Embryonic facial prominence (tissue), 1 donor: ENCODE data around the gene SNX17.
"Not testable (repeated sequence)": the region's sequence is repeated elsewhere in the genome, so short reads cannot be mapped to it uniquely, and the experiment has no call there.

Experiments used
- DNase-seq: peaks from one replicate; pipeline ENCODE4 v3.0.0-alpha.2; 2016; ENCODE audit errors: extremely low spot score

SNX17 gene, protein sequence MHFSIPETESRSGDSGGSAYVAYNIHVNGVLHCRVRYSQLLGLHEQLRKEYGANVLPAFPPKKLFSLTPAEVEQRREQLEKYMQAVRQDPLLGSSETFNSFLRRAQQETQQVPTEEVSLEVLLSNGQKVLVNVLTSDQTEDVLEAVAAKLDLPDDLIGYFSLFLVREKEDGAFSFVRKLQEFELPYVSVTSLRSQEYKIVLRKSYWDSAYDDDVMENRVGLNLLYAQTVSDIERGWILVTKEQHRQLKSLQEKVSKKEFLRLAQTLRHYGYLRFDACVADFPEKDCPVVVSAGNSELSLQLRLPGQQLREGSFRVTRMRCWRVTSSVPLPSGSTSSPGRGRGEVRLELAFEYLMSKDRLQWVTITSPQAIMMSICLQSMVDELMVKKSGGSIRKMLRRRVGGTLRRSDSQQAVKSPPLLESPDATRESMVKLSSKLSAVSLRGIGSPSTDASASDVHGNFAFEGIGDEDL

DNA sequence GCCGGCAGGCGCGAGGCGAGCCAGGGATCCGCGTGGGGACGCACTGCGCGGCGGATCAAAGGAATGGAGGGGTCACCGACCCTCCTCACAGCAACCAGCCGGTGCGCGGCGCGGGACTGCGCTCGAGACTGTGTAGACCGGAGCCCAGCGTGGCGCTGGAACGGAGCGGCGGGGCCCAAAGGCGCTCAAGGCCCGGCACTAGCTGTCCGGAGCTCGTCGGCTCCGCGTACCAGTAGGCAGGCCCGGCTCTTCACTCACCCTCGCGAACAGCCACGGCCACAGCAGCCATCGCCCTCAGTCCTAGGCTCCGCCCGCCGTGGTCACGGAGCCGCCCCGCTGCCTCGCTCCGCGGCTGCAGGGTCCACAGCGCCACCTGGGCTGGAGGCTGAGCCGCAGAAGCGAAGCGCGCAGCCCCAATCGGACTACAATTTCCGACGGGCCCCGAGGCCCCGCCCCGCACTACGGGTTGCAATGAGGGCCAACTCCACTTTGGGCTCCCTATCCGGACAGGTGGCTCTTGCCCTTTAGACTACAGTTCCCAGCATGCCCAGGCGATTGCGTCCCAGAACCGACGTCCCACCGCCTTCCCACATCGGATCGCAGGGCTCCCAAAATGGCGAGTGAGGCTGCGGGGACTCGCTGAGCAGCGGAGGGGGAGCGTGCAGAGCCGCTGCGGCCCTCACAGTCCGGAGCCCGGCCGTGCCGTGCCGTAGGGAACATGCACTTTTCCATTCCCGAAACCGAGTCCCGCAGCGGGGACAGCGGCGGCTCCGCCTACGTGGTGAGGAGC is at the start of gene SNX17, which contains the start of gene EIF2B4:
SNX17 (plus strand) TSS at position 591 of the 790 bp plus-strand sequence; CDS start at position 719, 128 bp downstream.
EIF2B4 (minus strand) TSS at position 313 of the 790 bp plus-strand sequence; CDS start at position 289, 24 bp downstream.
- peak; percentile 99 for DNase-seq

DNA sequence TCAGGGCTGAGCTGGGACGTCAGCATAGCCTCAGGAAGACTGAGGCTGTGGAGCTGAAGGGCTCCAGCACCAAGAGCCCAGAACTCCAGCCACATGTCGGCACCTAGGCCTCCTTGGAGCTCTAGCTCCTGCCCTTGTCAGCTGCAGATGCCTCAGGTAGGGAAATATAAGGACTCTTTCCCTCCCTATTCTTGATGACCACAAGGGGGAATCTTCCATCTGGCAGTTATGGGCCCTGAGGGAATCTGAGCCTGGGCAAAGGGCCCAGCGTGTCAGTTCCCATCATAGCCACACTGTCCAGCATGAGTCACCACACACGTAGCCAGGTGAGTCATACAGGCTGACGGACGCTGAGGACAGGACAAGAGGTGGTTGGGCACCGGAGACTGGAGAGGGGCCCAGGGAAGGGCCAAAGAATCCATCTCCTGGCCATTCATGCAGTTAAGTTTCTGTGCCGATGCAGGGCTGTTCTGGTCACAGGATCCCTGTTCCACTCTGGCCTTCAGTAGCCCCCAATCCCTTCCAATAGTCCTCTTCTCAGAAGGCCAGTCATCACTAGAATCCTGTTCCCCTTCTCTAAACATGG is 49.4 kb upstream of the SNX17 start:
- DNase-seq = no peak

DNA sequence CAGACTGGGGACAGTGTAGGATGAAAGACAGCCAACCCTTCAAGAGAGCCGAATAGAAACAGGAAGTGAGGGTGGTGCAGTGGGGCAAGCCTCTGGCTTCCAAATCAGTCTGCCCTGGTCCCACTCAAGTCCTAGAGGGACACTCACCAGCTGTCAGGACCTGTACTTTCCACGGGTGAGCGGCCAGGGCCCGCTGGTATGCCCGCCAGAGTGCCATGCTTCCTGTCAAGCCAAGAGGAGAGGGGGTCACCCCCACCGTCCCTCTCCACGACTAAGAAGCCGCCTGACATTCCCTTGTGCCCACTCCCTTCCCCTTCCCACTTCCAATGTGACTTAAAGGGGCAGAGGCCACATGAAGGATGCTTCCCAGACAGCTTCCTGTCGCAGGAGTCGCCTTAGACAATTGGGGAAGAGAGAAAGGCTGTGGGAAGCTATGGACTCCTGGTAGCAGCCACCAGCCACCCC is 48.1 kb upstream of the SNX17 start:
- no peak for DNase-seq

DNA sequence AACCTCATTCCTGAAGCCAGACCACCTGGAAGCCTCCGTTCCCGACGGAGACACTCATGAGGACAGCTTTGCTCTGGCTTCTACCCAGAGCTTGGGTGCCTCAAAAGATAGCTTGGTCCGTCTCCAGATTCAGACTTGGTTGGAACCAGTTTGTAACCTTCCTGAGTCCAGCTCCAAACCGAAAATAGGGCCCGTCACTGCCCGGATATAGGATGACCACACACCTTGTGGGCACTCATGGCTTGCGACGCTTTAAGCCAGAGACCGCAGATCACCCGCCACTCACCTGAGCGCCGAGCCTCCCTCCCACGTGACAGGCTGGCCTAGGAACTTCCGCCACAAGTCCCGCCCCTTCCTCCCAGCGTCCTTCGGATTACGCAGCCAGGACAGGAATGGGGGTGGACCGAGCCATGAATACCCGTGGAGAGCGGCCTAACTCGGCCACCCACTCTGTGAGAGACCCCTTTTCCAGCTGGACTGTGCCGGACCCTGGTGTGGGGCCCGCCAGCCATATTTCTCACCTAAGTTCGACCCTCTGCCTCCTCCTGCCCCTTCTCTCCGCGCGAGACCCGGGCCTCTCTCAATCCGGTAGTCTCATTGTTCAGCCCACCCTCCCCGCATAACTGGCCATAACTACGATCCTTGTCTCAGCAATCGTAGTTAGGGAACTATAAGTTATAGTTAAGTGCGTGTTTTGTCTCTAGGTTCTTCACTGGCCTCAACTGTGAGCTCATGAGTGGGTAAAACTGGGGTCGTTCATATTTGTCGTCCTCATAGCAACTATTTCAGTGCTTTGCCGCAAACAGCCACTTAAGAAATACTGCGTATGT is 47.4 kb upstream of the SNX17 start, which contains the start of gene MPV17:
MPV17 (minus strand) TSS at position 332 of the 830 bp plus-strand sequence. CDS start 580 bp downstream, outside the sequence.
- DNase-seq = peak; percentile 89

DNA sequence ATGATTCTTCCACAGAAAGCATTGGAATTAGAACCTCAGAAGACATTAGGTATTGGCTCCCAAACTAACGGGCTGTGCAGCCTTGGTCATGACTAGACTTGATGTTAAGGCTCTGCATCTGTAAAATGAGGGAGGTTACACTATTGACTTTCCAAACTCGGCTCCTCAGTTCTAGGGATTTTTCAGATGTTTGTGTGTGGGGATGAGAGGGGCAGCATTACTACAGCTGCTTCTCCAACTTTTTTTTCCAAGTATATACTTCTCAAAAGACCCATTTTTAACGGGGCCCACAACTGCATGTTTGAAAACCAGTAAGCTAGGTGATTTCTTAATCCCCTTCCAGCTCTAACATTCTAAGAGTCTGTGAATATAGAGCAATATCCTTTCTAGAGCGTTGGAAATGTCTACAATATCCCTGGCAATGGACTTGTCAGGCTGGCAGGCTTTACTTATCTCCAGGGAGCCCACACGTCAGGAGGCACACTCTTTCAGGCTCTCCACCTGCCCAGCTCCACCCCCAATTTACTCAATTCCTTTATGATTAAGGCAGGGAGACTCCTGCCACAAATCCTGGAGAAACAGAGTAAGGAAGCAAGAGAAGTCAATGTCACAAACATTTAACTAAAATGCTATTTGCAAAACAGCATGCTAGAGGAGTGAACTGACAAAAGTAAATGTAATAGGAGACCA is 46.7 kb upstream of the SNX17 start:
- no peak for DNase-seq

DNA sequence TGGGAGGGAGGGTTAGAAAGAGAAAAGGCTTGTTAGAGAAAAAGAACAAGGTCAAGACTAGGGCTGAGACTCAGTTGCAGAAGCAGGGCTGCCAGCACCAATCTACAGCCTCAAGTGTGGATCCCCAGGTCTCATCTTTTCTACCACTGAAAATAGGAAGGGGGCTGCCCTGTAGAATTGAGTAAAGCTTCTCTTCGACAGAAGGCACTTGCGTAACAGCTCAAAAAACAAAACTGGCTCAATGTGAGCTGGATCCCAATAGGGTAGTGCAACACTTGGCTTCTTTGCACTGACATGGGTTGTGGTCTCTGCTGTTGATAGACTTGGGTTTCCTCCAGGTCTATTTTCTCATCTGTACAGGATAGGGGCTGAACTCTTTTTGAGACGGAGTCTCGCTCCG is 45.7 kb upstream of the SNX17 start:
- no peak for DNase-seq

DNA sequence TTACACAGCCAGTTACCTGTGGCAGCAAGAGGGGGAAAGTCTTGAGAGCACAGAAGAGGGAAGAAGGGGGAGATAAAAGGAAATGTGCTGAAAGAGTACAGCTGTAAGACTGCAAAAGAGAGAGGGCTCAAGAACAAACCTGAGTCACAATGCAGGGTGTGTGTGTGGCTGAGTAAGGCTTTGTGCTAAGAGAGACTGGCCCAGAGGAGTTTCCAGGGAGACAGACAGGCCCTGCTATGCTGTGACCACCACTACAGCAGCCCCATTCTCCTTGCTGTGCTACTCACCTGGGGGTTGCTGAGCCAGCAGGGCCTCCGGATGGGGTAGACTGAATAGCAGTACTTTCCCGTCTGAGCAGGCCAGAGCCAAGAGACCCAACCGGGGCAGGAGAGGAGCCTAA is 35.1 kb upstream of the SNX17 start:
- no peak for DNase-seq

DNA sequence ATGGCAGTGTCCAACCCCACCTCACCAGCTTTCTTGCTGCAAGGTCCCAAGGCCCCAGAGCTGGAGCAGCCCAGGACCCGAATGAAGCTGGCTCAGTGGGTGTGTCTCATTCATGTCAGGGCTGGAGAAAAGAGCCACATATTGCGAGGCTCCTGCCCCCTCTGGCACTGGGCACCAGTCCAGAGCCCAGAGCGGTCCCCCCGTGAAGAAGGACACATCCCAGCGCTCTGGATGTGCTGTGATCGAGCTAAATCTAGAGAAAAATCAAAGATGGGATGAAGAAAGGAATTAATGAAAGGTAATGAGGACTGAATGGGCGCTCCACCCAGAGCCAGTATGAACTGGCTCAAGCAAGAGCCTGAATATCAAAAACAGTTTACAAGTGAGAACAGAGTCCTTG is 34.2 kb upstream of the SNX17 start:
- DNase-seq = no peak

DNA sequence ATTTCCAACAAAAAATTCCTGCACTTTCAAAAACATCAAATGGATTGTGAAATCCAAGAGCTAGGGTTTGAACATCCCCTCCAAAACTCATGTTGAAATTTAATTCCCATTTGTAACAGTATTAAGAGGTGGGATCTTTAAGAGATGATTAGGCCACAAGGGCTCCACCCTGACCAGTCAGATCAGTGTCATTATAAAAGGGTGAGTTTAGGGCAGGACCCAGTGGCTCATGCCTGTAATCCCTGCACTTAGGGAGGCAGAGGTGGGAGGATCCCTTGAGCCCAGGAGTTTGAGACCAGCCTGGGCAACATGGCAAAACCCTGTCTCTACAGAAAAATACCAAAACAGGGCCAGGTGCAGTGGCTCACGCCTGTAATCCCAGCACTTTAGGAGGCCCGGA is 22.8 kb upstream of the SNX17 start:
- no peak for DNase-seq

DNA sequence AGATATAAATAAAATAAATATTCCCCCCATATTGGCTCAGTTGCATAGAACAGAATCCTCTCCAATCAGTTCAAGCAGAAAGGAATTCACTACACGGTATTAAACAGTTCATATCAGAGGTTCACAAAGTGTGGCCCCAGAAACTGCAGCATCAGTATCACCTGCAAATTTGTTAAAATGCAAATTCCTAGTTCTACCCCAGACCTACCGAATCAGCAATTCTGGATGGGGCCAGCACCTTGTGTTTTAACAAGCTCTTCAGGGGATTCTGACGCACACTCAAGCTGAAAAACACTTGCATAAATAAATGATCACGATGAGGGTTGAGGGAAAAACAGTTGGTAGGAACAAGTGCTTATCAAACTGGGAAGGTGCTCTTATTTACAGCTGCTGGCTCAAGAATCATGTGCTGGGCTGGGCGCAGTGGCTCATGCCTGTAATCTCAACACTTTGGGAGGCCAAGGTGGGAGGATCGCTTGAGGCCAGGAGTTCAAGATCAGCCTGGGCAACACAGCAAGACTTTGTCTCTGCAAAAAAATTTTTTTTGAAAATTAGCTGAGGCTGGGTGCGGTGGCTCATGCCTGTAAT is 20.2 kb upstream of the SNX17 start:
- no peak for DNase-seq

DNA sequence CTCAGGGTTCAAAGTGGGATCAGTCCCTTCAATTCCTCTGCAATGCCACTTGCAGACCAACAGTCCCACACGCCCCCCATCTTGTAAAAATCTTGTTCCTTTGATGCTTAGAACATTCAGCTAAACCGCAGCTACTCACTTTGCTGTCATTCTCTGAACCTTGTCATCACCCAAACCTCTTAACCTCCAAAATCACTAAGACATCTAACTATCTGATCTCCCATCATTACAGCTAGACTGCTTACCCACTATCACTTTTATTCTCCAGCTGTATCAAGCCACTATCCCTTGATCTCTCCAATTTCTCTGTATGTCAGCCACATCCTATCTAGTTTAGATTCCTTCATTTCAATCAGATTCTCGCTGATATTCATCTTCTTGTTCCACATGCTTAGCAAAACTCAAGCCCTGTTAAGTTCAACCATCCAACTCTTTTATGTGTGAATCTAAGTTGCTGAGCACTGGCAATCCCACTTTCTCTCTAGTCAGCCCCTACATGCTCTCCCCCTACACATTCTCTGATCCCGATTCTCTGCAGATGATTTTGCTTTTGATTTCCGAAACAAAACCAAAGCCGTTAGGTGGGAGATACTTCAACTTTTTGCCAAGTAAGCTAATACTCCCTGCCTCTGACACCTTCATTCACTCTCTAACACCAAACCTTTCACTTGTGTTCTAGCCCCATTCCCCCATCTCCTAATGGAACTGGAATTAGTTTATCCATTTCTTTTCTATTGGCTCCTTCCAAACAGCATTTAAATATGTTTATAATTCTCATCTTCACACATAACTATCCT is 18.4 kb upstream of the SNX17 start:
- DNase-seq = no peak

DNA sequence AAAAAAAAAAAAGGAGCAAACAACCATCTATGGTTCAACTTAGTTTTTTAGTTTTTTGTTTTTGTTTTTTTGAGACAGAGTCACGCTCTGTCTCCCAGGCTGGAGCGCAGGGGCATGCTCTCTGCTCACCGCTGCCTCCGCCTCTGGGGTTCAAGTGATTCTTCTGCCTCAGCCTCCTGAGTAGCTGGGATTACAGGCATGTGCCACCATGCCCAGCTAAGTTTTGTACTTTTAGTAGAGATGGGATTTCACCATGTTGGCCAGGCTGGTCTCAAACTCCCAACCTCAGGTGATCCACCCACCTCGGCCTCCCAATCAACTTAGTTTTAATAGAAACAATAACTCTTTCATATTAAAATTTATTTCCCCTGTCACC is 17.0 kb upstream of the SNX17 start:
- not testable (repeated sequence) for DNase-seq

DNA sequence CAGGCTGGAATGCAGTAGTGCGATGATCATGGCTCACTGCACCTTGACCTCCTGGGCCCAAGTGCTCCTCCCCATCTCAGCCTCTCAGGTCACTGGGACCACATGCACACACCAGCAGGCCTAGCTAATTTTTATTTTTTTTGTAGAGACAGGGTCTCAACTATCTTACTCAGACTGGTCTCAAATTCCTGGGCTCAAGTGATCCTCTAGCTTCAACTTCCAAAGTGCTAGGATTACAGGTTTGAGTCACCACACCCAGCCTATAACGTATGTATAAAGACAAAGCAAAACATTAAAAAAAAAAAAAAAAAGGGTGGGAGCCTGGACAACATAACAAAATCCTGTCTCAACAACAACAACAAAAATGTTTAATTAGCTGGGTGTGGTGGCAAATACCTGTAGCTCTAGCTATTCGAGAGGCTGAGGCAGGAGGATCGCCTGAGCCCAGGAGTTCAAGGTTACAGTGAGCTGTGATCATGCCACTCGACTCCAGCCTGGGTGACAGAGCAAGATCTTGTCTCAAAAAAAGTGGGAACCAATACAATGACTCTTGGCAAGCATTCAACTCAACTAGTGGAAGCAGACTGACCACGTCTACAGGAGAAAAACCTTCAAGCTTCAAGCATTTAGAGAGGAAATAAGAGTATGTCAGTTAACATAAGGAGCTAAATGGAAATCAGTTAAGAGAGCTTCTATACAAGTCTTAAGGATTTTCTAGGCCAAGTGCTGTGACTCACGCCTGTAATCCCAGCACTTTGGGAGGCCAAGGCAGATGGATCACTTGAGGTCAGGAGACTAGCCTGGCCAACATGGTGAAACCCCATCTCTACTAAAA is 16.4 kb upstream of the SNX17 start:
- DNase-seq = no peak

DNA sequence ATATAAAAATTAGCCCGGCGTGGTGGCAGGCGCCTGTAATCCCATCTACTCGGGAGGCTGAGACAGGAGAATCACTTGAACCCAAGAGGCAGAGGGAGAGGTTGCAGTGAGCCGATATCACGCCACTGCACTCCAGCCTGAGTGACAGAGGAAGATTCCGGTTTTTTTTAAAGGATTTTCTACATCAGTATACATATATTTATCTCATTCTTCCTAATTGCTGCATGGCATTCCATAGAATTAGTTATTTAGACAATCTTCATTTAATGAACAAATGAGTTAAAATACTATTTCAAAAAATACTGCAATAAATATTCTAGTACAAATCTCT is 15.9 kb upstream of the SNX17 start:
- no peak for DNase-seq

DNA sequence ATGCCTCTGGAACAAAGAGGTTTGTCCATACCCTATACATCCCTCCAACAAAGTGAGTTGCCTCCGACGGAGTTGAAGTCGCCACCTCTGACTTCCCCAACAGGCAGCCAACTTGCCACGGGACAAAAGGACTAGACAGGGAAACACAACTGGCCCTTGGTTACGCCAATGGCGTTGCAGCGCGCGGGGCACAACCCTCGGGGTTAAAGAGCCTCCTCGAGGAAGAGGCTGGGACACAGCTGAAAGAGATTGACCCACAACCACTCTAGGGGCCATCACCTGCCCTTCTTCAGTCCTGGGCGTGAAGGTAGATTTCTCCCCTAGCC is 14.4 kb upstream of the SNX17 start:
- DNase-seq = no peak

DNA sequence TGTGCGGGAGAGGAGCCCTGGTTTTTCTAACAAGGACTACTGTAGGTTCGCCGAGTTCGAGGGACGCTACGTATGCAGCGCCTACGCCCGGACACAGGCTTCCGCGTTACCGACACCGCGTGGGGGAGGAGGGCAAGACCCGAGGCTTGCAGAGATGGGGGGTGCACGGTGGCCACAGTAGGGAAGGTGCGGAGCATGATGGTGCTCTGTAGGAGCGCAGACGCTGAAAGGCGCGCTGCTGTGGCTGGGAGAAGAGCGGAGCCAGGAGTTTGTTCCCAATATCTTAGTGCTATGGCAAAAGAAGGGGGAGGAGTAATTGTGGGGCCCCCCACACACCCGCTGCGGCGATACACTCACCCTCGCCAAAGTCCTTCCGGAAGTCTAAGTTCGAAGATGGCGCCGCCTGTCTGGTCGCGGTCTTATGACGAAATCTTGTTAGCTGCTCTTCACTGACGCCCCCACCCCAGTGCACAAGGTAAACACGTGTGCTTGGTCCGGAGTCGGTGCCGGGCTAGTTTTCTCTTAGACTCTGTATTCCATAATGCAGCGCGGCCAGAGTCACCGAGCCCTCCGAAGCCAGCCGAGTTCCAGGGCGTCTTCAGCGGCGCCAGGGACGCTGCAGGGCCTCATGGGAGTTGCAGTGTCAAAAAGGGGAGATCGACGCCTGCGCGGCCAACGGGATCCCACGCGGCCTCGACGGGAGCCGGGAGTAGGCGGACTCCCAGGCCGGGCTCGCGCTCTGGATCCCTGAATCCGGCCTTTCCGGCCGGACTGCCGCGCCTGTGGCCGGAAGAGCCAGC is 13.8 kb upstream of the SNX17 start, which contains the start of gene GTF3C2:
GTF3C2 (minus strand) TSS at position 383 of the 800 bp plus-strand sequence. CDS start 13,210 bp downstream, outside the sequence.
- peak; percentile 94 for DNase-seq

DNA sequence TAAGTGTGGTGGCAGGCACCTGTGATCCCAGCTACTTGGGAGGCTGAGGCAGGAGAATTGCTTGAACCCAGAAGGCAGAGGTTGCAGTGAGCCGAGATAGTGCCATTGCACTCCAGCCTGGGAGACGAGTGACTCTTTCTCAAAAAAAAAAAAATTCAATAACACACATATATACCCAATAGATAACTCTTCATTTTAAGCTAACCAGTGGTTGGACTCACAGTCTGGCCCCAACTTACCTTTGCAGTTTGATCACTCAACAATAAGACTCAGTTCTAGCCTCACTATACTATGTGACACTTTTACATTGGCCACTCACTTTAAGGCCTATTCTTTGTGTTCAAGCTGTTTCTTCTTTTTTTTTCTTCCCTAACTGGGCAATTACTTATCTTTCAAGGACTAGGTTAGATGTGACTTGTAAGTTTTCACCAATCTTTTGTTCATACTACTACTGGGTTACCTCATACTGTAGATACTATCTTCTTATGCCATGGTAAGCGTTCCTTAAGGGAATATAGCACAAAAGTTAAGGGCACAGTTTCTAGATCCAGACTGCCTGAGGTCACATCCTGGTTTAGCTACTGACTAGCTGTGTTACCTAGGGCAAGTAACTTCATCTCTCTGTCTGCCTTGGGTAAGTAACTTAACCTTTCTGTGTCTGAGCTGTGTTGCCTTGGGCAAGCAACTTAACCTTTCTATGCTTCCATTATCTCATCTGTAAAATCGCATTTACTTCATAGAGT is 7.6 kb upstream of the SNX17 start:
- DNase-seq = no peak
